ENCODE results near the gene MAJIN.

The MAJIN gene

GRCh38 chr11:64891215-64891848, 80.6 kb downstream of the MAJIN start:
- DNase-seq, result no peak

- DNase-seq, result no peak
Observed at GRCh38 chr11:64890522-64890939, 81.4 kb downstream of the MAJIN start.

- DNase-seq, result no peak
Observed at GRCh38 chr11:64888729-64889511, 83.0 kb downstream of the MAJIN start.

- DNase-seq, result no peak
Observed at GRCh38 chr11:64888406-64888728, 83.5 kb downstream of the MAJIN start.

Measured in NCI-H1105 (cell line).